ENCODE results near the gene AMACR. TPM values are rescaled to one million over a fixed set of nuclear protein-coding genes. Genes with fewer than 3 reads are reported as not detected.

The AMACR gene
- total and polyA plus RNA-seq, 2 of the 13 experiments (the other 11 are each of a cell fraction or from before 2014, with no cell fraction given) = 8.9 to 19.7 TPM

DNA sequence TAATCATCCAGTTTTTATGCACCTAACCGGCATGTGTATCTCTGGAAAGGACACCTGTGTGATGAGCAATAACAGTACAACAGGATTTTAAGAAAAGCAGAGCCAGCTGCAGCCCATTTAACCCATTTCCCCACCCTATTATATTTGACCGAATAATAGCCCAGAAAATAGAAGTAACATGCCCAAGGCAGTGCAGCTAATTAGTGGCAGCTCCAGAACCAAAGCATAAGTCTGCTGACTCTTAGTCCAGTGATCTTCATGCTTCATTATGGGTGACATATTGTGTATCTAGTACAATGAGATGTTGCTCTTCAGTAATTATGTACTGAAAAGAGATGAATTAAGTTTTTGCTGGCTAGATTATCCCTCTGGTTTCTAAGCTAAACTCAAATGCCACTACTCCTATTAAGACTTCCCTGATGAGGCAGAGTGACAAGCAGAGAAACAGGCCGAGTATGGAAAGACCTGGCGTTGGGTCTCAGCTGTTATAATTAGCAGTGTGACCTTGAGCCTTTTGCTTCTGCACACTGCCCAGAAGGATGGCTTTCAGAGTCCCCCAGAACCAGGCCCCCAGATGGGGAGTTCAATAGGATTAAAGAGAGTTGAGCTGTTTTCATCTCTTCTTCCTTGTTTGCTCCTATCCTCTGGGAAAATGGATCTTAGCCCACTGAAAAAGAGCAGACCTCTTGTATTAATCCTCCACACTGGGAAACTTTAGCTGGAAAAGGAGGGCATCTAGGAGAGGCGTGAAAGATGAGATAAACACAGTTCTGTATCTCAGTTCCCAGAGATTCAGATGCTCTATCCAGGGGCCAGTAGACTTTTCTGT lies 45.9 kb upstream of the AMACR start:
- H3K27ac ChIP-seq (ENCODE audit: extremely low read length, insufficient read depth, low read length) = no peak overlapping the region
- CTCF ChIA-PET (ENCODE audit: low intra/inter-chr PET ratio, low total read pairs) = no interaction called here
- H3K4me1 ChIP-seq (ENCODE audit: insufficient read depth, low read length) = no peaks in the 10 kb centered on the region
- no peaks in the 10 kb centered on the region; a peak in 1 of 5 replicates for H3K27me3 ChIP-seq (ENCODE audit: control insufficient read depth in 1 of 2, insufficient read depth in 2 of 2, low read length in 2 of 2)
- no peak for FAIRE-seq
- peaks cover 6 to 9% of the 10 kb centered on the region in 2 experiments; a peak in 4 of 5 replicates for H3K36me3 ChIP-seq (replicated peaks in 1 of 2; ENCODE audit: control insufficient read depth in 1 of 2, insufficient read depth in 2 of 2, low read length in 2 of 2)
- H3K4me3 ChIP-seq (replicated peaks in 1 of 3; ENCODE audit: insufficient read depth in 1 of 3, low read depth in 2 of 3, low read length in 3 of 3) = no peak overlapping the region
- H3K4me2 ChIP-seq (ENCODE audit: low read depth, low read length) = no peak overlapping the region
- H2AFZ ChIP-seq (ENCODE audit: low read length) = no peak overlapping the region
- no TSS peak for BruUV-seq (replicated peaks)
- no peak overlapping the region for H3K9ac ChIP-seq (ENCODE audit: insufficient read depth, low read depth, low read length)
- POLR2A ChIA-PET = no interaction called here
- intact Hi-C loops (cut with micrococcal nuclease; ENCODE audit: unreplicated experiment) (no loop called here), in situ Hi-C loops (cut with HindIII; ENCODE audit: extremely low pct_ligation_motif_present, low pct_unique_long_range_greater_than_20kb) (no loop called here)
- ATAC-seq = no peak
- TF ChIP-seq REXO4 (CRISPR knock-in tag; IDR thresholded peaks at IDR 0.05; ENCODE audit: borderline replicate concordance) (no peak), BCL6 (CRISPR knock-in tag; IDR thresholded peaks at IDR 0.05) (no peak), GFI1 (CRISPR knock-in tag; IDR thresholded peaks at IDR 0.05; ENCODE audit: borderline replicate concordance) (no peak), RXRA (CRISPR knock-in tag; IDR thresholded peaks at IDR 0.05) (no peak), ZNF230 (CRISPR knock-in tag; IDR thresholded peaks at IDR 0.05) (no peak)
- TF ChIP-seq, protein P1, sequence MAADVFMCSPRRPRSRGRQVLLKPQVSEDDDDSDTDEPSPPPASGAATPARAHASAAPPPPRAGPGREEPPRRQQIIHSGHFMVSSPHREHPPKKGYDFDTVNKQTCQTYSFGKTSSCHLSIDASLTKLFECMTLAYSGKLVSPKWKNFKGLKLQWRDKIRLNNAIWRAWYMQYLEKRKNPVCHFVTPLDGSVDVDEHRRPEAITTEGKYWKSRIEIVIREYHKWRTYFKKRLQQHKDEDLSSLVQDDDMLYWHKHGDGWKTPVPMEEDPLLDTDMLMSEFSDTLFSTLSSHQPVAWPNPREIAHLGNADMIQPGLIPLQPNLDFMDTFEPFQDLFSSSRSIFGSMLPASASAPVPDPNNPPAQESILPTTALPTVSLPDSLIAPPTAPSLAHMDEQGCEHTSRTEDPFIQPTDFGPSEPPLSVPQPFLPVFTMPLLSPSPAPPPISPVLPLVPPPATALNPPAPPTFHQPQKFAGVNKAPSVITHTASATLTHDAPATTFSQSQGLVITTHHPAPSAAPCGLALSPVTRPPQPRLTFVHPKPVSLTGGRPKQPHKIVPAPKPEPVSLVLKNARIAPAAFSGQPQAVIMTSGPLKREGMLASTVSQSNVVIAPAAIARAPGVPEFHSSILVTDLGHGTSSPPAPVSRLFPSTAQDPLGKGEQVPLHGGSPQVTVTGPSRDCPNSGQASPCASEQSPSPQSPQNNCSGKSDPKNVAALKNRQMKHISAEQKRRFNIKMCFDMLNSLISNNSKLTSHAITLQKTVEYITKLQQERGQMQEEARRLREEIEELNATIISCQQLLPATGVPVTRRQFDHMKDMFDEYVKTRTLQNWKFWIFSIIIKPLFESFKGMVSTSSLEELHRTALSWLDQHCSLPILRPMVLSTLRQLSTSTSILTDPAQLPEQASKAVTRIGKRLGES (CRISPR knock-in tag; IDR thresholded peaks at IDR 0.05; ENCODE audit: borderline replicate concordance) = no peak
- no peak for DNase-seq (ENCODE audit: low spot score)
- H4K20me1 ChIP-seq (ENCODE audit: insufficient read depth, low read length) = no peaks in the 10 kb centered on the region
- 92% methylated on average over 5 of the region's 5 CpGs for WGBS (ENCODE audit: low lambda C conversion rate)
- no peaks in the 10 kb centered on the region for H3K79me2 ChIP-seq (ENCODE audit: insufficient read depth, low read length)
- no peaks in the 10 kb centered on the region for H3K9me3 ChIP-seq (ENCODE audit: low read length)
